Activated naive CD4-positive, alpha-beta T cell treated with anti-CD3 and anti-CD28 coated beads, Interleukin-2, amount 10 ng/mL, durations not matched to agents 7 days and 5 days (primary cell): Measurements from ENCODE around the gene CDCA5.

Experiments
- CTCF ChIA-PET: fragments of 350-600 bp; sonication (Branson Sonifier 250); formaldehyde crosslinking; loops from one replicate; lab custom pipeline; 2021; ENCODE audit warnings: antibody characterized with exemption; lab: Charles Lee
- DNase-seq: peaks from one replicate; pipeline ENCODE4 v3.0.0-alpha.2; 2020
- H3K27ac Mint-ChIP-seq: one replicate; pipeline ENCODE4 v1.8.0; 2021; ENCODE audit warnings: mild to moderate bottlenecking, moderate library complexity, mixed read lengths
- H3K27me3 Mint-ChIP-seq: one replicate; pipeline ENCODE4 v1.8.0; 2021; ENCODE audit warnings: mild to moderate bottlenecking, mixed read lengths
- H3K36me3 Mint-ChIP-seq: one replicate; pipeline ENCODE4 v1.8.0; 2021; ENCODE audit warnings: mixed read lengths
- H3K4me1 Mint-ChIP-seq: one replicate; pipeline ENCODE4 v1.8.0; 2021; ENCODE audit warnings: mixed read lengths
- H3K4me3 Mint-ChIP-seq: one replicate; pipeline ENCODE4 v1.8.0; 2021; ENCODE audit warnings: mild to moderate bottlenecking, moderate library complexity, mixed read lengths
- H3K9me3 Mint-ChIP-seq: one replicate; pipeline ENCODE4 v1.8.0; 2021; ENCODE audit warnings: mixed read lengths

The CDCA5 gene

GRCh38 chr11:65115361-65116082, 31.7 kb upstream of the CDCA5 start:
- peaks cover 4% of the 10 kb centered on the region for H3K27me3 Mint-ChIP-seq
- peak overlapping the region; percentile 90 for H3K4me3 Mint-ChIP-seq
- no peak for DNase-seq
- peaks cover 30% of the 10 kb centered on the region for H3K36me3 Mint-ChIP-seq
- peaks cover 68% of the 10 kb centered on the region for H3K4me1 Mint-ChIP-seq
- peak overlapping the region; percentile 98 for H3K27ac Mint-ChIP-seq
- H3K9me3 Mint-ChIP-seq, result no peaks in the 10 kb centered on the region
- CTCF ChIA-PET, result interaction anchor here (8.7 kb wide), 1 partner anchor 17 kb away, joined by 60 read pairs; the partner anchor contains the start of gene VPS51

- Mint-ChIP-seq H3K36me3 (peaks cover 27% of the 10 kb centered on the region), H3K27ac (no peak overlapping the region), H3K4me3 (peak overlapping the region; percentile 87), H3K27me3 (peaks cover 4% of the 10 kb centered on the region), H3K4me1 (peaks cover 66% of the 10 kb centered on the region), H3K9me3 (no peaks in the 10 kb centered on the region)
- DNase-seq, result no peak
- CTCF ChIA-PET, result interaction anchor here (8.7 kb wide), 1 partner anchor 17 kb away, joined by 60 read pairs; the partner anchor contains the start of gene VPS51
These were observed 30.8 kb upstream of the CDCA5 start for GRCh38 chr11:65114538-65115171.

- H3K4me1 Mint-ChIP-seq, result peaks cover 62% of the 10 kb centered on the region
- DNase-seq, result no peak
- peaks cover 28% of the 10 kb centered on the region for H3K36me3 Mint-ChIP-seq
- H3K4me3 Mint-ChIP-seq, result peak overlapping the region; percentile 87
- H3K27me3 Mint-ChIP-seq, result peaks cover 4% of the 10 kb centered on the region
- CTCF ChIA-PET, result interaction anchor here (0.6 to 8.7 kb wide), 5 partner anchors 7 to 355 kb away, joined by 3 to 60 read pairs (median 4); partner anchors contain the start of genes FAU, MRPL49 and VPS51
- H3K9me3 Mint-ChIP-seq, result no peaks in the 10 kb centered on the region
- peak overlapping the region; percentile 92 for H3K27ac Mint-ChIP-seq
These were observed 30.0 kb upstream of the CDCA5 start for GRCh38 chr11:65113839-65114238.

GRCh38 chr11:65113361-65113756, 29.5 kb upstream of the CDCA5 start:
- CTCF ChIA-PET, result interaction anchor here (0.6 to 8.7 kb wide), 10 partner anchors 7 to 355 kb away, joined by 3 to 60 read pairs (median 4); partner anchors contain the start of genes CDCA5, FAU, MRPL49 and SAC3D1
- no peaks in the 10 kb centered on the region for H3K9me3 Mint-ChIP-seq
- H3K4me3 Mint-ChIP-seq, result peak overlapping the region; percentile 87
- peak overlapping the region; percentile 92 for H3K27ac Mint-ChIP-seq
- peaks cover 25% of the 10 kb centered on the region for H3K36me3 Mint-ChIP-seq
- H3K27me3 Mint-ChIP-seq, result peaks cover 4% of the 10 kb centered on the region
- H3K4me1 Mint-ChIP-seq, result peaks cover 58% of the 10 kb centered on the region
- no peak for DNase-seq

GRCh38 chr11:65112546-65113360, 28.9 kb upstream of the CDCA5 start:
- peak overlapping the region; percentile 87 for H3K4me3 Mint-ChIP-seq
- H3K36me3 Mint-ChIP-seq, result peaks cover 21% of the 10 kb centered on the region
- peak overlapping the region; percentile 92 for H3K27ac Mint-ChIP-seq
- CTCF ChIA-PET, result interaction anchor here (0.6 to 8.7 kb wide), 13 partner anchors 8 to 266 kb away, joined by 3 to 60 read pairs (median 6); partner anchors contain the start of genes ARL2, CAPN1, CDCA5 and FAU
- peaks cover 4% of the 10 kb centered on the region for H3K27me3 Mint-ChIP-seq
- H3K4me1 Mint-ChIP-seq, result peaks cover 54% of the 10 kb centered on the region
- peak; percentile 85 for DNase-seq
- no peaks in the 10 kb centered on the region for H3K9me3 Mint-ChIP-seq

GRCh38 chr11:65111744-65112545, 28.1 kb upstream of the CDCA5 start, which contains the start of gene TM7SF2:
TM7SF2 (plus strand) TSS chr11:65111872; CDS start chr11:65112016, 144 bp downstream.
- peak within 1 kb of the TSS; percentile 87 for H3K4me3 Mint-ChIP-seq
- H3K4me1 Mint-ChIP-seq, result peaks cover 53% of the 10 kb centered on the region
- DNase-seq, result peak; percentile 98
- peaks cover 21% of the 10 kb centered on the region for H3K36me3 Mint-ChIP-seq
- peak within 1 kb of the TSS; percentile 92 for H3K27ac Mint-ChIP-seq
- CTCF ChIA-PET, result interaction anchor here (0.6 to 8.7 kb wide), 13 partner anchors 8 to 265 kb away, joined by 3 to 60 read pairs (median 6); partner anchors contain the start of genes ARL2, CAPN1, CDCA5 and FAU
- no peaks in the 10 kb centered on the region for H3K9me3 Mint-ChIP-seq
- H3K27me3 Mint-ChIP-seq, result peaks cover 4% of the 10 kb centered on the region

GRCh38 chr11:65111159-65111743, 27.4 kb upstream of the CDCA5 start:
- no peaks in the 10 kb centered on the region for H3K9me3 Mint-ChIP-seq
- DNase-seq, result no peak
- peak overlapping the region; percentile 92 for H3K27ac Mint-ChIP-seq
- CTCF ChIA-PET, result interaction anchor here (0.7 to 8.7 kb wide), 19 partner anchors 9 to 264 kb away, joined by 3 to 60 read pairs (median 6); partner anchors contain the start of genes ARL2, CAPN1, CDCA5 and FAU
- H3K4me3 Mint-ChIP-seq, result peak overlapping the region; percentile 87
- H3K27me3 Mint-ChIP-seq, result peaks cover 4% of the 10 kb centered on the region
- peaks cover 47% of the 10 kb centered on the region for H3K4me1 Mint-ChIP-seq
- H3K36me3 Mint-ChIP-seq, result peaks cover 21% of the 10 kb centered on the region

- Mint-ChIP-seq H3K9me3 (no peaks in the 10 kb centered on the region), H3K36me3 (peaks cover 29% of the 10 kb centered on the region), H3K27me3 (peaks cover 4% of the 10 kb centered on the region), H3K4me3 (no peak overlapping the region), H3K27ac (peak overlapping the region; percentile 82), H3K4me1 (peaks cover 41% of the 10 kb centered on the region)
- peak; percentile 97 for DNase-seq
- CTCF ChIA-PET, result interaction anchor here (0.7 to 8.7 kb wide), 24 partner anchors 9 to 949 kb away, joined by 3 to 60 read pairs (median 4); partner anchors contain the start of genes CAPN1, CDCA5, FAU and MRPL49
These were observed 26.6 kb upstream of the CDCA5 start for GRCh38 chr11:65110354-65110861.

GRCh38 chr11:65109231-65110198, 25.7 kb upstream of the CDCA5 start:
- Mint-ChIP-seq H3K27me3 (peaks cover 4% of the 10 kb centered on the region), H3K9me3 (no peaks in the 10 kb centered on the region), H3K27ac (no peak overlapping the region), H3K4me1 (peaks cover 47% of the 10 kb centered on the region), H3K36me3 (peaks cover 33% of the 10 kb centered on the region), H3K4me3 (no peak overlapping the region)
- DNase-seq, result no peak
- CTCF ChIA-PET, result interaction anchor here (0.6 to 8.7 kb wide), 21 partner anchors 8 to 950 kb away, joined by 3 to 60 read pairs (median 5); partner anchors contain the start of genes CAPN1, CDCA5, FAU and MRPL49

- no peak overlapping the region for H3K4me3 Mint-ChIP-seq
- H3K9me3 Mint-ChIP-seq, result no peaks in the 10 kb centered on the region
- no peak for DNase-seq
- no peak overlapping the region for H3K27ac Mint-ChIP-seq
- peaks cover 4% of the 10 kb centered on the region for H3K27me3 Mint-ChIP-seq
- H3K4me1 Mint-ChIP-seq, result peaks cover 40% of the 10 kb centered on the region
- CTCF ChIA-PET, result interaction anchor here (0.5 to 8.7 kb wide), 5 partner anchors 9 to 401 kb away, joined by 3 to 60 read pairs (median 3); partner anchors contain the start of genes VPS51 and ZNHIT2
- H3K36me3 Mint-ChIP-seq, result peaks cover 31% of the 10 kb centered on the region
These were observed 24.8 kb upstream of the CDCA5 start for GRCh38 chr11:65108469-65109123.
